HG03378 (cell line): ENCODE measurements around the gene LRMDA.
"Not testable (repeated sequence)": the region's sequence is repeated elsewhere in the genome, so short reads cannot be mapped to it uniquely, and the experiment has no call there.

ENCODE experiments used
- ATAC-seq: cut with Tn5 transposase; IDR thresholded peaks from one replicate; pipeline ENCODE4 v1.9.1; 2021; ENCODE audit warnings: mild to moderate bottlenecking, moderate library complexity; ENCODE audit not compliant: unreplicated experiment

Gene LRMDA

GRCh38 chr10:76125900-76126299, 694.5 kb downstream of the LRMDA start:
- ATAC-seq, result no peak

- ATAC-seq, result no peak
These were observed 695.4 kb downstream of the LRMDA start for GRCh38 chr10:76126607-76127527.

GRCh38 chr10:76127984-76128589, 696.7 kb downstream of the LRMDA start:
- ATAC-seq, result no peak

- no peak for ATAC-seq
These were observed 697.8 kb downstream of the LRMDA start for GRCh38 chr10:76129213-76129612.

GRCh38 chr10:76130892-76131291, 699.5 kb downstream of the LRMDA start:
- no peak for ATAC-seq

GRCh38 chr10:76133597-76134255, 702.3 kb downstream of the LRMDA start:
- ATAC-seq, result no peak

- ATAC-seq, result no peak
These were observed 705.5 kb downstream of the LRMDA start for GRCh38 chr10:76136961-76137360.

GRCh38 chr10:76138286-76138685, 706.9 kb downstream of the LRMDA start:
- ATAC-seq, result no peak

GRCh38 chr10:76138906-76139305, 707.5 kb downstream of the LRMDA start:
- ATAC-seq, result no peak

GRCh38 chr10:76139431-76139830, 708.0 kb downstream of the LRMDA start:
- no peak for ATAC-seq

GRCh38 chr10:76141376-76141775, 710.0 kb downstream of the LRMDA start:
- ATAC-seq, result no peak

GRCh38 chr10:76148217-76148616, 716.8 kb downstream of the LRMDA start:
- not testable (repeated sequence) for ATAC-seq

- no peak for ATAC-seq
These were observed 717.8 kb downstream of the LRMDA start for GRCh38 chr10:76149182-76149581.

GRCh38 chr10:76149602-76150138, 718.2 kb downstream of the LRMDA start:
- no peak for ATAC-seq

GRCh38 chr10:76150139-76150875, 718.9 kb downstream of the LRMDA start:
- no peak for ATAC-seq

GRCh38 chr10:76150876-76151288, 719.5 kb downstream of the LRMDA start:
- ATAC-seq, result no peak

GRCh38 chr10:76152186-76152585, 720.8 kb downstream of the LRMDA start:
- no peak for ATAC-seq

- no peak for ATAC-seq
These were observed 724.5 kb downstream of the LRMDA start for GRCh38 chr10:76155961-76156360.

GRCh38 chr10:76160446-76161300, 729.2 kb downstream of the LRMDA start:
- no peak for ATAC-seq

- ATAC-seq, result no peak
These were observed 729.8 kb downstream of the LRMDA start for GRCh38 chr10:76161301-76161582.
